NCI-H345 treated with DMSO at 0.1 percent for 48 hours (cell line): ENCODE results near the gene LMAN1L.

Source experiments
- DNase-seq: peaks from one replicate; lab custom pipeline; 2025; ENCODE audit not compliant: unreplicated experiment; lab: John Stamatoyannopoulos, UW

LMAN1L gene

GRCh38 chr15:74793135-74794028 lies 19.3 kb upstream of the LMAN1L start:
- DNase-seq = no peak

GRCh38 chr15:74794248-74794969 lies 18.2 kb upstream of the LMAN1L start:
- DNase-seq = no peak

GRCh38 chr15:74794970-74795349 lies 17.7 kb upstream of the LMAN1L start:
- DNase-seq = no peak

GRCh38 chr15:74795966-74796625 lies 16.5 kb upstream of the LMAN1L start:
- no peak for DNase-seq

- no peak for DNase-seq
Observed at GRCh38 chr15:74798388-74799254, 14.0 kb upstream of the LMAN1L start.

- DNase-seq = no peak
Observed at GRCh38 chr15:74799255-74799855, 13.3 kb upstream of the LMAN1L start.

- DNase-seq = peak; percentile 21
Observed at GRCh38 chr15:74799856-74800558, 12.6 kb upstream of the LMAN1L start.

- DNase-seq = no peak
Observed at GRCh38 chr15:74800559-74801094, 12.0 kb upstream of the LMAN1L start.

GRCh38 chr15:74801311-74801997 lies 11.2 kb upstream of the LMAN1L start:
- DNase-seq = no peak

- DNase-seq = no peak
Observed at GRCh38 chr15:74802290-74802689, 10.3 kb upstream of the LMAN1L start.

GRCh38 chr15:74802862-74803447 lies 9.7 kb upstream of the LMAN1L start:
- DNase-seq = no peak

GRCh38 chr15:74804935-74805334 lies 7.7 kb upstream of the LMAN1L start:
- DNase-seq = no peak

- no peak for DNase-seq
Observed at GRCh38 chr15:74807282-74807681, 5.4 kb upstream of the LMAN1L start.

- no peak for DNase-seq
Observed at GRCh38 chr15:74808078-74808839, 4.4 kb upstream of the LMAN1L start.

GRCh38 chr15:74808840-74809229 lies 3.8 kb upstream of the LMAN1L start:
- no peak for DNase-seq

- DNase-seq = no peak
Observed at GRCh38 chr15:74809242-74809641, 3.4 kb upstream of the LMAN1L start.

GRCh38 chr15:74809956-74810355 lies 2.7 kb upstream of the LMAN1L start:
- no peak for DNase-seq
